H9 (cell line): ENCODE measurements around the gene GABRE. TPM values are rescaled to one million over a fixed set of nuclear protein-coding genes. Genes with fewer than 3 reads are reported as not detected.

Experiments
- DNase-seq: peaks from one replicate; pipeline ENCODE4 v3.0.0-alpha.2; 2017
- H2AFZ ChIP-seq: one replicate; pipeline ENCODE4 v1.6.1; 2013; ENCODE audit warnings: mild to moderate bottlenecking, low read length, control low read depth, moderate library complexity
- H2AK5ac ChIP-seq: 2 replicates; pipeline ENCODE4 v1.6.1; 2013; ENCODE audit warnings: low read length, control low read depth, mixed read lengths; ENCODE audit not compliant: insufficient read length
- H2BK120ac ChIP-seq: one replicate; pipeline ENCODE4 v1.6.1; 2013; ENCODE audit warnings: low read depth, mild to moderate bottlenecking, low read length, control low read depth, inconsistent platforms; ENCODE audit not compliant: poor library complexity, severe bottlenecking
- H2BK12ac ChIP-seq: 2 replicates; pipeline ENCODE4 v1.6.1; 2013; ENCODE audit warnings: low read length, control low read depth, mixed read lengths, low read depth; ENCODE audit not compliant: insufficient read length
- H2BK15ac ChIP-seq: 2 replicates; pipeline ENCODE4 v1.6.1; 2013; ENCODE audit warnings: low read depth, low read length, control low read depth
- H2BK20ac ChIP-seq: one replicate; pipeline ENCODE4 v1.6.1; 2013; ENCODE audit warnings: low read depth, mild to moderate bottlenecking, low read length, control low read depth, inconsistent platforms; ENCODE audit not compliant: poor library complexity, severe bottlenecking
- H2BK5ac ChIP-seq: 2 replicates; pipeline ENCODE4 v1.6.1; 2013; ENCODE audit warnings: low read length, control low read depth, mixed read lengths; ENCODE audit not compliant: insufficient read length
- H3K14ac ChIP-seq: 2 replicates; pipeline ENCODE4 v1.6.1; 2013; ENCODE audit warnings: low read length, control low read depth; ENCODE audit not compliant: insufficient read depth
- H3K18ac ChIP-seq: 2 replicates; pipeline ENCODE4 v1.6.1; 2013; ENCODE audit warnings: low read depth, mild to moderate bottlenecking, mixed read lengths, low read length, control low read depth; ENCODE audit not compliant: insufficient read length
- H3K23ac ChIP-seq: 2 replicates; pipeline ENCODE4 v1.6.1; 2013; ENCODE audit warnings: low read length, control low read depth, mixed read lengths, low read depth; ENCODE audit not compliant: insufficient read length
- H3K23me2 ChIP-seq: 2 replicates; pipeline ENCODE4 v1.6.1; 2013; ENCODE audit warnings: low read depth, mild to moderate bottlenecking, mixed read lengths, low read length, control low read depth; ENCODE audit not compliant: insufficient read length, poor library complexity, severe bottlenecking
- H3K27ac ChIP-seq: 2 replicates; pipeline ENCODE4 v1.5.1; 2013; ENCODE audit warnings: low read length, control low read depth, mixed read lengths, low read depth; ENCODE audit not compliant: insufficient read length
- H3K27me3 ChIP-seq: 2 replicates; pipeline ENCODE4 v1.6.1; 2013; ENCODE audit warnings: low read length, control low read depth, inconsistent platforms; ENCODE audit not compliant: insufficient read depth
- H3K4ac ChIP-seq: 2 replicates; pipeline ENCODE4 v1.6.1; 2013; ENCODE audit warnings: low read depth, mild to moderate bottlenecking, control low read depth, inconsistent platforms, low read length, moderate library complexity
- H3K4me1 ChIP-seq: 2 replicates; pipeline ENCODE4 v1.6.1; 2013; ENCODE audit warnings: low read length, control low read depth, inconsistent platforms; ENCODE audit not compliant: insufficient read depth
- H3K4me2 ChIP-seq: 2 replicates; pipeline ENCODE4 v1.6.1; 2013; ENCODE audit warnings: low read length, control low read depth, mixed read lengths; ENCODE audit not compliant: insufficient read length, insufficient read depth
- H3K56ac ChIP-seq: 2 replicates; pipeline ENCODE4 v1.6.1; 2013; ENCODE audit warnings: low read depth, mild to moderate bottlenecking, mixed read lengths, low read length, control low read depth; ENCODE audit not compliant: insufficient read length
- H3K79me1 ChIP-seq: 2 replicates; pipeline ENCODE4 v1.6.1; 2013; ENCODE audit warnings: low read depth, mild to moderate bottlenecking, moderate library complexity, low read length, control low read depth, inconsistent platforms; ENCODE audit not compliant: insufficient read depth, poor library complexity, severe bottlenecking
- H3K79me2 ChIP-seq: 2 replicates; pipeline ENCODE4 v1.6.1; 2013; ENCODE audit warnings: low read length, control low read depth, inconsistent platforms; ENCODE audit not compliant: insufficient read depth
- H3K9ac ChIP-seq: 2 replicates; pipeline ENCODE4 v1.6.1; 2013; ENCODE audit warnings: low read length, control low read depth, mixed read lengths; ENCODE audit not compliant: insufficient read length; ENCODE audit errors: extremely low read depth
- H3K9me3 ChIP-seq: one replicate; pipeline ENCODE4 v1.6.1; 2013; ENCODE audit warnings: low read depth, low read length, inconsistent platforms; ENCODE audit not compliant: control insufficient read depth
- H3T11ph ChIP-seq: one replicate; pipeline ENCODE4 v1.6.1; 2013; ENCODE audit warnings: mild to moderate bottlenecking, low read length, control low read depth, inconsistent platforms
- H4K20me1 ChIP-seq: one replicate; pipeline ENCODE4 v1.6.1; 2013; ENCODE audit not compliant: control insufficient read depth, insufficient read length, insufficient read depth
- H4K5ac ChIP-seq: 2 replicates; pipeline ENCODE4 v1.6.1; 2013; ENCODE audit warnings: low read depth, mild to moderate bottlenecking, mixed read lengths, low read length, control low read depth; ENCODE audit not compliant: insufficient read length
- H4K8ac ChIP-seq: replicated peaks from 2 replicates; pipeline ENCODE4 v1.6.1; 2013; ENCODE audit warnings: low read length, control low read depth, mixed read lengths, low read depth; ENCODE audit not compliant: insufficient read length
- H4K91ac ChIP-seq: 2 replicates; pipeline ENCODE4 v1.6.1; 2013; ENCODE audit warnings: low read depth, mild to moderate bottlenecking, moderate library complexity, mixed read lengths, low read length, control low read depth; ENCODE audit not compliant: insufficient read length
- H3K27ac Mint-ChIP-seq, 3 experiments: 2 replicates in 2 of 3; 3 replicates in 1 of 3; pipeline ENCODE4 v1.8.0; 2020 to 2021; ENCODE audit warnings: mixed read lengths in 3 of 3, mild to moderate bottlenecking in 1 of 3, moderate library complexity in 1 of 3
- H3K27me3 Mint-ChIP-seq: 2 replicates; pipeline ENCODE4 v1.8.0; 2021; ENCODE audit warnings: low read depth, mild to moderate bottlenecking, moderate library complexity, mixed read lengths
- H3K36me3 Mint-ChIP-seq, 3 experiments: 2 replicates in 2 of 3; 3 replicates in 1 of 3; pipeline ENCODE4 v1.8.0; 2020 to 2021; ENCODE audit warnings: low read depth in 3 of 3, mixed read lengths in 3 of 3; ENCODE audit not compliant: insufficient read depth in 1 of 3
- H3K4me1 Mint-ChIP-seq, 2 experiments: 2 replicates each; pipeline ENCODE4 v1.8.0; 2020; ENCODE audit warnings: mixed read lengths in 2 of 2
- H3K4me3 Mint-ChIP-seq, 2 experiments: 2 replicates in 1 of 2; 3 replicates in 1 of 2; pipeline ENCODE4 v1.8.0; 2020 to 2021; ENCODE audit warnings: mild to moderate bottlenecking in 2 of 2, mixed read lengths in 2 of 2, moderate library complexity in 1 of 2
- H3K9me3 Mint-ChIP-seq, 2 experiments: 2 replicates in 1 of 2; 3 replicates in 1 of 2; pipeline ENCODE4 v1.8.0; 2020; ENCODE audit warnings: mild to moderate bottlenecking in 2 of 2, mixed read lengths in 2 of 2, moderate library complexity in 1 of 2
- WGBS: extraction: QIAGEN DNeasy Blood & Tissue Kit; methylation state at CpG from one replicate; pipeline ENCODE4 v1.1.7; 2013; ENCODE audit warnings: missing lambda C conversion rate, low lambda C conversion rate, mixed read lengths; ENCODE audit not compliant: insufficient read length; ENCODE audit errors: extremely low coverage; 5-methylcytosine and 5-hydroxymethylcytosine counted together
- total RNA-seq: library from RNA; stranded (reverse); gene quantifications from 2 replicates; pipeline ENCODE4 v1.2.1, GENCODE V29; 2021
- TF ChIP-seq, protein P1 (sequence below): fragments of 200-600 bp; sonication (generic); conservative IDR thresholded peaks from 3 replicates; pipeline ENCODE4 v1.8.0; 2021; ENCODE audit warnings: antibody characterized with exemption, mild to moderate bottlenecking

Gene GABRE
- total RNA-seq, 1 experiment from 2014 or later: 1.8 TPM

DNA sequence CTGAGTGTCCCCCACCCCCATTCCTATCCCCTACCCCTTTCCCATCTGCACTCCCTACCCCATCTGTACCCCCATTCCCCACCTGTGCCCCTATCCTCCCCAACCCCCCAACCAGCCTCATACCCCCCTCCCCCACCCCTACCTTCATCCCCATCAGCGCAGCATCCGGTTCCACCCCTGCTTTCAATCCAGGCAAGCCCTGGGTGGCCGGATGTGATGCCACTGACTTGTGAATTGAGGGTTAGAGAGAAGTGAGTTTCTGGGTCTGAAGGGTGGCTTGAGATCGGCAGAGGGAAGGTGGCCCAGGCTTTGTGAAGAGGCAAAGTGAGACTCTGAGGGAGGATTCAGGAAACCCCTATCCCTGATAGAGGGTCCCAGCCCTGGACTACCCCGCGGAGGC lies 53.9 kb downstream of the GABRE start:
- H2BK120ac ChIP-seq: no peak overlapping the region
- H3K4me1 Mint-ChIP-seq: no peaks in the 10 kb centered on the region
- H3K56ac ChIP-seq: no peak overlapping the region
- H4K20me1 ChIP-seq: no peaks in the 10 kb centered on the region
- H3T11ph ChIP-seq: no peak overlapping the region
- H3K4me2 ChIP-seq: no peak overlapping the region
- H4K5ac ChIP-seq: no peak overlapping the region
- H3K27me3 ChIP-seq: no peaks in the 10 kb centered on the region
- H2BK15ac ChIP-seq: no peak overlapping the region
- WGBS: no CpG with 5 or more reads among the region's 6 CpGs
- no peaks in the 10 kb centered on the region; the same call in 1 of the 2 replicates for H3K27me3 Mint-ChIP-seq
- no peak overlapping the region for H2AFZ ChIP-seq
- H3K79me1 ChIP-seq: no peaks in the 10 kb centered on the region
- no peaks in the 10 kb centered on the region for H3K23me2 ChIP-seq
- no peak overlapping the region for H2BK12ac ChIP-seq
- H3K27ac ChIP-seq: no peak overlapping the region
- H3K14ac ChIP-seq: no peak overlapping the region
- no peak overlapping the region for H3K27ac Mint-ChIP-seq
- H3K4me3 Mint-ChIP-seq: no peak overlapping the region
- no peak overlapping the region for H3K4ac ChIP-seq
- H3K9ac ChIP-seq: no peak overlapping the region
- TF ChIP-seq, protein P1, sequence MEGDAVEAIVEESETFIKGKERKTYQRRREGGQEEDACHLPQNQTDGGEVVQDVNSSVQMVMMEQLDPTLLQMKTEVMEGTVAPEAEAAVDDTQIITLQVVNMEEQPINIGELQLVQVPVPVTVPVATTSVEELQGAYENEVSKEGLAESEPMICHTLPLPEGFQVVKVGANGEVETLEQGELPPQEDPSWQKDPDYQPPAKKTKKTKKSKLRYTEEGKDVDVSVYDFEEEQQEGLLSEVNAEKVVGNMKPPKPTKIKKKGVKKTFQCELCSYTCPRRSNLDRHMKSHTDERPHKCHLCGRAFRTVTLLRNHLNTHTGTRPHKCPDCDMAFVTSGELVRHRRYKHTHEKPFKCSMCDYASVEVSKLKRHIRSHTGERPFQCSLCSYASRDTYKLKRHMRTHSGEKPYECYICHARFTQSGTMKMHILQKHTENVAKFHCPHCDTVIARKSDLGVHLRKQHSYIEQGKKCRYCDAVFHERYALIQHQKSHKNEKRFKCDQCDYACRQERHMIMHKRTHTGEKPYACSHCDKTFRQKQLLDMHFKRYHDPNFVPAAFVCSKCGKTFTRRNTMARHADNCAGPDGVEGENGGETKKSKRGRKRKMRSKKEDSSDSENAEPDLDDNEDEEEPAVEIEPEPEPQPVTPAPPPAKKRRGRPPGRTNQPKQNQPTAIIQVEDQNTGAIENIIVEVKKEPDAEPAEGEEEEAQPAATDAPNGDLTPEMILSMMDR: no peak
- H3K4me1 ChIP-seq: no peaks in the 10 kb centered on the region
- H2BK20ac ChIP-seq: no peak overlapping the region
- no peak for DNase-seq
- no peak overlapping the region for H2AK5ac ChIP-seq
- no peaks in the 10 kb centered on the region; a peak in 1 of 7 replicates for H3K36me3 Mint-ChIP-seq
- peaks cover 47 to 54% of the 10 kb centered on the region in 2 experiments for H3K9me3 Mint-ChIP-seq
- no peak overlapping the region for H4K91ac ChIP-seq
- no peak overlapping the region for H2BK5ac ChIP-seq
- peaks cover 14% of the 10 kb centered on the region for H3K9me3 ChIP-seq
- no peaks in the 10 kb centered on the region for H3K79me2 ChIP-seq
- H3K18ac ChIP-seq: no peak overlapping the region
- H3K23ac ChIP-seq: no peak overlapping the region
- H4K8ac ChIP-seq: no peak overlapping the region
